Breast epithelium (tissue), 4 donors: Measurements from ENCODE around the gene KISS1. TPM values are rescaled to one million over a fixed set of nuclear protein-coding genes. Genes with fewer than 3 reads are reported as not detected.
"Not testable (repeated sequence)": the region's sequence is repeated elsewhere in the genome, so short reads cannot be mapped to it uniquely, and the experiment has no call there.

ENCODE experiments used
- DNase-seq, 2 donors: peaks; one replicate each; pipeline ENCODE4 v3.0.0-alpha.2; 2019; ENCODE audit warnings: low spot score in 2 of 2
- H3K27ac ChIP-seq, 2 donors: fragments of 200-600 bp; sonication (generic) in 1 of 2; one replicate each; pipeline ENCODE4 v1.5.1; 2016 to 2019; ENCODE audit warnings: mild to moderate bottlenecking in 1 of 2
- H3K27me3 ChIP-seq, 2 donors: fragments of 200-600 bp; sonication (generic) in 1 of 2; one replicate each; pipeline versions ENCODE4 v1.5.1 to v1.6.0; 2017 to 2019; ENCODE audit warnings: control low read depth in 1 of 2, mild to moderate bottlenecking in 1 of 2
- H3K36me3 ChIP-seq: fragments of 200-600 bp; one replicate; pipeline ENCODE4 v1.5.1; 2019
- H3K4me1 ChIP-seq, 2 donors: fragments of 200-600 bp; sonication (generic); one replicate each; pipeline ENCODE4 v1.5.1; 2016 to 2019; ENCODE audit warnings: control low read depth in 1 of 2
- H3K4me3 ChIP-seq, 3 donors: fragments of 200-600 bp; sonication (generic); 1 replicate in 2 of 3; 2 replicates in 1 of 3; pipeline ENCODE4 v1.5.1; 2016 to 2019; ENCODE audit warnings: mild to moderate bottlenecking in 3 of 3, moderate library complexity in 2 of 3
- H3K9me3 ChIP-seq, 2 donors: fragments of 200-600 bp; sonication (generic) in 1 of 2; one replicate each; pipeline ENCODE4 v1.5.1; 2016 to 2019; ENCODE audit warnings: control low read depth in 1 of 2
- CTCF ChIP-seq, 3 donors: fragments of 450-650 bp; IDR thresholded peaks; one replicate each; pipeline ENCODE4 v1.5.1; 2016 to 2017; ENCODE audit warnings: antibody characterized with exemption in 3 of 3, mild to moderate bottlenecking in 3 of 3, moderate library complexity in 3 of 3
- POLR2A ChIP-seq: fragments of 450-650 bp; IDR thresholded peaks from one replicate; pipeline ENCODE4 v1.6.1; 2016; ENCODE audit warnings: antibody characterized with exemption, mild to moderate bottlenecking, moderate library complexity
- POLR2AphosphoS5 ChIP-seq, 3 donors: sonication (generic); formaldehyde crosslinking; IDR thresholded peaks; one replicate each; pipeline ENCODE4 v1.6.1; 2017; ENCODE audit warnings: antibody characterized with exemption in 3 of 3
- intact Hi-C: fragments of 100-400 bp; cut with DNase I; formaldehyde crosslinking; loops from one replicate; pipeline ENCODE4 v1.15.1; 2023; ENCODE audit warnings: low total_unique reads
- total RNA-seq, 3 donors: library from RNA; depleted of rRNA; stranded (reverse); fragments of >200 nt; gene quantifications; one replicate each; pipeline ENCODE4 v1.1.0, GENCODE V29; 2016

KISS1 gene
- not detected for total RNA-seq

DNA sequence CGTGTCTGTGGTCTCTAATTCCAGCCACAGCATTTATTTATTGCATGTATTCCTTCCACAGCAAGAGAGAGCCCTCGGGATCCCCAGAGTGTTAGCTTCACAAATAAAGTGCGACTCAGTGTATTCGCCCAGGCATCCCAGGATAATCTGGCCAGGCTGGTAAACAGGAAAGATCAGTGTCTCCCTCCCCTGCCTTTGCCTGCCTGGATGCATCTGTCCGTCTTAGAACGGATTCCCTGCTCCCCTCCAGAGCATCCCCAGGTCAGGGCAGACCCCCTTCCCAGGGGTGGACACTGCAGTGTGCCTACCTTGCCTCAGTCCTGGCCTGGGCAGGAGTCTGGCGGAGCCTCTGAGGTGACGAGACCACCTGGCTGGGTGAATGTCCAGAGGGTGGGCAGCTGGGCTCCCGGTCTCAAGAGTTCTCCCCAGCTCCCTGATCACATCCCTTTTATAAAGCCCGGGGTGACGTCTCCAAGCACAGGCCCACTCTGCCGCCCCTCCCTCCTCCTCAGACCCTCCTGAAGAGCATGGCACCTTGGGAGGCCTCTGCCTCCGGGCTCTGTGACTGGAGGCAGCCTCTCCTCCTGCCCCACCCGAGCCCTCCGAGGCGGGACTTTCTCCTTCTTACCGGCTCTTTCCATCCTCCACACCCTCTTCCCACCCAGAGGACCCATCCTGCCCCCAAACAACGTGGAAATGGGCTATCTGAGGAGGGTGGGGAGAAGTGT, at the start of gene KISS1:
TSS of gene KISS1 (minus strand) at position 424 of the 728 bp plus-strand sequence. CDS start 3,615 bp downstream, outside the sequence.
- no peaks in the 10 kb centered on the region for H3K27me3 ChIP-seq
- H3K9me3 ChIP-seq = no peaks in the 10 kb centered on the region
- DNase-seq = no peak
- intact Hi-C loops = no loop called here
- H3K4me1 ChIP-seq = no peaks in the 10 kb centered on the region
- TF ChIP-seq POLR2A (no peak), CTCF (IDR thresholded peaks at IDR 0.05) (no peak), POLR2AphosphoS5 (IDR thresholded peaks at IDR 0.05) (no peak)
- H3K27ac ChIP-seq = no peak within 1 kb of the TSS
- H3K4me3 ChIP-seq = no peak within 1 kb of the TSS
- no peaks in the 10 kb centered on the region for H3K36me3 ChIP-seq

DNA sequence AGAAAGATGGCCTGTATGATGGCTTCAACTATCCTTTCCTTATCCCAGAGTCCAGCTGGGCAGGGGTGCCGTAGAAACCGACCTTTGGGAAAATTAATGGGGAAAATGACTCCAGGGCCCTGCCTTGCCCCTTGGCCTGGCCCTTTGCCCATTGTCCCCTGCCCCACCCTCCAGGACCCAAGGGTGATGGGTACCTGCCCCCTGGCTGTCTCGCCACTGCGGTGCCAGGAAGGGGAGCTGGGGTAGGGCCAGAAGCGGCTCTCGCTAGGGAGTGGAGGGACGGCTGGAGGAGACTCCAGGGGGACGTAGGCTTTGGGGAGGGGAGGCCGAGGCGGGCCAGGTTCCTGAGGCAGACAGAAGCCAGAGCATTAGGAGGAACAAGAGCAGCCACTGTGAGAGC, 46.6 kb upstream of the KISS1 start:
- no peaks in the 10 kb centered on the region for H3K4me1 ChIP-seq
- H3K27me3 ChIP-seq = no peaks in the 10 kb centered on the region
- H3K9me3 ChIP-seq = no peaks in the 10 kb centered on the region
- H3K27ac ChIP-seq = no peak overlapping the region
- intact Hi-C loops = no loop called here
- no peak overlapping the region for H3K4me3 ChIP-seq
- TF ChIP-seq POLR2A = no peak
- TF ChIP-seq CTCF (IDR thresholded peaks at IDR 0.05) = no peak
- TF ChIP-seq POLR2AphosphoS5 (IDR thresholded peaks at IDR 0.05) = no peak
- no peaks in the 10 kb centered on the region for H3K36me3 ChIP-seq
- DNase-seq = no peak

DNA sequence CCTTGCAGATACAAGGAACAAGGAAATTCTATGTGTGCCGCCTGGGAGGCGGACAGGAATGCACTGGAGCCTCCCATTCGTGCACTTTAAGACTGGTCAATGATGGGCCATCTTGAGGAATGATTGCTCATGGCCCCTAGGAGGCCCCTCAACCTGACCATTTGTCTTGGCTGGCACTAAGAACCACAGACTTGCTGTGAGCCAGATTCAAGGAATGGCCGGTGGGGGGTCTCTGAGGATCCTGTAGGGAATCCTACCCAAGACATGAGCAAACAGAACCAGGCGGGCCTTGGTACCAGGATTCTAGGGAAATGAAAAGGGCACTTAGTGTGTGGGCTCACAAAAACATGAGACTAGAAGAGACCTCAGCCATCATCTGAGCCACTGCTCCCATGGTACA, 45.6 kb upstream of the KISS1 start:
- Histone ChIP-seq H3K27ac (no peak overlapping the region), H3K4me3 (no peak overlapping the region), H3K27me3 (no peaks in the 10 kb centered on the region), H3K9me3 (no peaks in the 10 kb centered on the region), H3K36me3 (no peaks in the 10 kb centered on the region), H3K4me1 (no peaks in the 10 kb centered on the region)
- intact Hi-C loops = no loop called here
- no peak for DNase-seq
- TF ChIP-seq POLR2A (no peak), POLR2AphosphoS5 (IDR thresholded peaks at IDR 0.05) (no peak), CTCF (IDR thresholded peaks at IDR 0.05) (no peak)

GRCh38 chr1:204241050-204241449, 44.8 kb upstream of the KISS1 start:
- H3K4me1 ChIP-seq = no peaks in the 10 kb centered on the region
- no peaks in the 10 kb centered on the region for H3K9me3 ChIP-seq
- DNase-seq = no peak
- intact Hi-C loops = no loop called here
- H3K36me3 ChIP-seq = no peaks in the 10 kb centered on the region
- no peaks in the 10 kb centered on the region for H3K27me3 ChIP-seq
- TF ChIP-seq POLR2A = no peak
- no peak for TF ChIP-seq POLR2AphosphoS5 (IDR thresholded peaks at IDR 0.05)
- no peak for TF ChIP-seq CTCF (IDR thresholded peaks at IDR 0.05)
- H3K4me3 ChIP-seq = no peak overlapping the region
- no peak overlapping the region for H3K27ac ChIP-seq

- no peaks in the 10 kb centered on the region for H3K4me1 ChIP-seq
- no peak for DNase-seq
- H3K27ac ChIP-seq = no peak overlapping the region
- H3K9me3 ChIP-seq = no peaks in the 10 kb centered on the region
- H3K36me3 ChIP-seq = no peaks in the 10 kb centered on the region
- H3K4me3 ChIP-seq = no peak overlapping the region
- intact Hi-C loops = no loop called here
- TF ChIP-seq POLR2A (no peak), POLR2AphosphoS5 (IDR thresholded peaks at IDR 0.05) (no peak), CTCF (IDR thresholded peaks at IDR 0.05) (no peak)
- no peaks in the 10 kb centered on the region for H3K27me3 ChIP-seq
Measured at GRCh38 chr1:204240233-204240632, 43.9 kb upstream of the KISS1 start.

GRCh38 chr1:204239401-204239800, 43.1 kb upstream of the KISS1 start:
- H3K27ac ChIP-seq, DNase-seq, H3K27me3 ChIP-seq, H3K4me3 ChIP-seq, H3K4me1 ChIP-seq, H3K9me3 ChIP-seq, intact Hi-C loops, H3K36me3 ChIP-seq: not testable (repeated sequence)

DNA sequence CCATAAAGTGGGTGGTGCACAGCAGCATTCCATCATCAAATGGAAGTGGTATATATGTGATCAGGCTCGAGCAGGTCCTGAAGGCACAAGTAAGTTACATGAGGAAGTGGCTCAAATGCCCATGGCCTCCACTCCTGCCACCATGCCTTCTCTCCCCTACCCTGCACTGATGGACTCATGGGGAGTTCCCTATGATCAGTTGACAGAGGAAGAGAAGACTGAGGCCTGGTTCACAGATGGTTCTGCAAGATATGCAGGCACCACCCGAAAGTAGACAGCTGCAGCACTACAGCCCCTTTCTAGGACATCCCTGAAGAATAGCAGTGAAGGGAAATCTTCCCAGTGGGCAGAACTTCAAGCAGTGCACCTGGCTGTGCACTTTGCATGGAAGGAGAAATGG, 42.2 kb upstream of the KISS1 start:
- DNase-seq, H3K27ac ChIP-seq, H3K36me3 ChIP-seq, intact Hi-C loops, H3K27me3 ChIP-seq, H3K9me3 ChIP-seq, H3K4me1 ChIP-seq, H3K4me3 ChIP-seq: not testable (repeated sequence)

- H3K9me3 ChIP-seq, H3K4me1 ChIP-seq, H3K27ac ChIP-seq, H3K27me3 ChIP-seq, H3K4me3 ChIP-seq, DNase-seq, intact Hi-C loops, H3K36me3 ChIP-seq: not testable (repeated sequence)
Measured at GRCh38 chr1:204237515-204237914, 41.2 kb upstream of the KISS1 start.
